ENCODE data around the gene SYTL5. TPM values are rescaled to one million over a fixed set of nuclear protein-coding genes. Genes with fewer than 3 reads are reported as not detected.

SYTL5 gene
- polyA plus RNA-seq, 3 donors, result 2.3 to 3.3 (median 2.3) TPM

DNA sequence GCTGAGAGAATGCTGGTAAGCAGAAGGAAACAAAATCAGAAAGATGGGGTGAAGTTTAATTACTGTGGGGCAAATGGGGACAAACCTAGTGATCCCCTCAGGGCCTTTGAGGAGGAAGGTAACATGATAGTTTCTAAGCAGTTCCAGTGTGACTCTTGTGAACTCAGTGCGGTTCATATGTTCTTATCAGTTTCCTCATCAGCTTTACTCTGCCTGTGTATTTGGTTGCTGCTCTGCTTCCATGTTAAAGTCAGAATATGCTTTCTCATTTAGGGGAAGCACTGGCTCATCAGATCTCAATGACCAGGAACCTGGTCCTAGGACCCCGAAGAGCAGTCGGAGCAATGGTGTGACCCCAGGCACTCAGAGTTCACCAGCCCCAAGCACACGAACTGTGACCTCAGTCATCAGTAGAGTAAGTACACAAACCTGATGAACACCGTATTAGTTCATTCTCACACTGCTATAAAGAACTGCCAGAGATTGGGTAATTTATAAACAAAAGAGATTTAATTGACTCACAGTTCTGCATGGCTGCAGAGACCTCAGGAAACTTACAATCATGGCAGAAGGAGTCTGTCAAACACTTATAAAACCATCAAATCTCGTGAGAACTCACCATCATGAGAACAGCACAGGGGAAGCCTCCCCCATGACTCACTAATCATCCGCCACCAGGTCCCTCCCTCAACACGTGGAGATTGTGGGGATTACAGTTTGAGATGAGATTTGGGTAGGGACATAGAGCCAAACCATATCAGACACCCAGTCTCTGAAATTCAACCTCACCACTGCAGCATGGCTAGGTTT is 83.0 kb downstream of the SYTL5 start:
- DNase-seq, result no peak

DNA sequence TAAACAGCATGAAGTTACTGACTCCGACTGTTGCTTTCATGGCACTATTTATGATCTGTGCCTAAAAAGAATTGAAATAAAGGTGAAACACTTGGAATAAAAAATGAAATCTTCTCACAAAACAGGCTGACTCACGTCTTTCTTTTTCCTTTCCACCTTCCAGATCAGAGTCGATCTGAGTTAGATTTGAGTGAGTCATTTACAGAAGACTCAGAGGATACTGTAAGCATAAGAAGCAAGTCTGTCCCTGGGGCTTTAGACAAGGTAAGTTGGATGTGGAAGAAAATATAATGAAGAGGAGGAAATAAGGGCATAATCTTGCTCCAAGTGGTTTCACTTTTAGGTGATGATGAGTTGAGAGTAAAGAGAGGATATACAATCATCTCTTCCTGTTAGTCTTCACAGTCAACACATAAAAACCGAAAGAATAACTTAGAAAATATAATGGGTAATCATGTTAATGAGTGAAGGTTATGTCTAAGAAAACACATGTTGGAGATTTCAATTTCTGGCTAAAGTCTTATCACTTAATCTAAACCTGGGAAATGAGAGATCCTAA is 89.7 kb downstream of the SYTL5 start:
- DNase-seq, result no peak

DNA sequence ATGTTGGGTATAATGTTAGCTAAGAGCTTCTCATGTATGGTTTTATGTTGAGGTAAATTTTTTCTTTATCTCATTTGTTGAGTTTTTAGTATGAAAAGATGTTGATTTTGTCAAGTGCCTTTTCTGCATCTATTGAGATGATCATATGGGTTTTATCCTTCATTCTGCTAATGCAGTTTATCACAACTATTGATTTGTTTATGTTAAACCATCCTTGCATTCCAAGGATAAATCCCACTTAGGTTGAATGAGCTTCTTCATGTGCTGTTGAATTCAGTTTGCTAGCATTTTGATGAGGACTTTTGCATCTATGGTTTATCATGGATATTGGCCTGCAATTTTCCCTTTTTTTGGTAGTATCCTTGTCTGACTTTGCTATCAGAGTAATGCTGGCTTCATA is 93.3 kb downstream of the SYTL5 start:
- DNase-seq, result no peak

DNA sequence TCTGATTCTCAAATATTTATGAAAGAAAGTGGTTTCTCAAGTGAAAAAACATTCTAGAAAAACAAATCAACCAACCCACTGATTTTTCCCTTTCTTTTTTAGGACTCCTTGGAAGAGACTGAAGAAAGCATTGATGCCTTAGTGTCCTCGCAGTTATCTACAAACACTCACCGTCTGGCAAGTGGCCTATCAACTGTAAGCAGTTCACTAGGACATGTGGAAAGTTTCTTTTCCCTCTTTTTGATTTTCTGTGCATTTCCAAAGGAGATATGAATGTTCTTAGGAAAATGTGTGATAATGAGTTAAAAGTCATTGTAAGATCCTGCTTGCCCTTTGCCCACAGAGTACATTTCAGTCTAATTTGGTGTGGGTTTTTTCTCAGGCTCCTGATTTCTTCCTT is 95.9 kb downstream of the SYTL5 start:
- no peak for DNase-seq

DNA sequence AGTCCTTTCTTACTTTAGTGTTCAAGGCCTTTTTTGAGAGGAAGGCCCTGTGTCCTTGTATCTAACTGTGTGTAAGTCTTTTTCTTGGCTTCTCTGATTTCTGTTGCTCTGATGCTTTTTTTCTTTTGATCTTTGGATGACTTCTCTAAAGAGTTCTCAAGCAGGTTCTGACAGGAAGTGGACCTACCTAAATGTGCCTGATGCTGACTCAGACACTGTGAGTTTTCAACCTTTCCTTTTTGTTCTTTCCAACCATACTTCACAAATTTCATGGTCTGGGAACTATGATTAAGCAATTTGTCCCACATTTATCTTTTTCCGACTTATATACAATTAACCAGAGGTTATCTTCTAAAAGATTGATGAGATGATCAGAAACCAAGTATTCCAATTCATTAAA is 96.5 kb downstream of the SYTL5 start:
- no peak for DNase-seq

DNA sequence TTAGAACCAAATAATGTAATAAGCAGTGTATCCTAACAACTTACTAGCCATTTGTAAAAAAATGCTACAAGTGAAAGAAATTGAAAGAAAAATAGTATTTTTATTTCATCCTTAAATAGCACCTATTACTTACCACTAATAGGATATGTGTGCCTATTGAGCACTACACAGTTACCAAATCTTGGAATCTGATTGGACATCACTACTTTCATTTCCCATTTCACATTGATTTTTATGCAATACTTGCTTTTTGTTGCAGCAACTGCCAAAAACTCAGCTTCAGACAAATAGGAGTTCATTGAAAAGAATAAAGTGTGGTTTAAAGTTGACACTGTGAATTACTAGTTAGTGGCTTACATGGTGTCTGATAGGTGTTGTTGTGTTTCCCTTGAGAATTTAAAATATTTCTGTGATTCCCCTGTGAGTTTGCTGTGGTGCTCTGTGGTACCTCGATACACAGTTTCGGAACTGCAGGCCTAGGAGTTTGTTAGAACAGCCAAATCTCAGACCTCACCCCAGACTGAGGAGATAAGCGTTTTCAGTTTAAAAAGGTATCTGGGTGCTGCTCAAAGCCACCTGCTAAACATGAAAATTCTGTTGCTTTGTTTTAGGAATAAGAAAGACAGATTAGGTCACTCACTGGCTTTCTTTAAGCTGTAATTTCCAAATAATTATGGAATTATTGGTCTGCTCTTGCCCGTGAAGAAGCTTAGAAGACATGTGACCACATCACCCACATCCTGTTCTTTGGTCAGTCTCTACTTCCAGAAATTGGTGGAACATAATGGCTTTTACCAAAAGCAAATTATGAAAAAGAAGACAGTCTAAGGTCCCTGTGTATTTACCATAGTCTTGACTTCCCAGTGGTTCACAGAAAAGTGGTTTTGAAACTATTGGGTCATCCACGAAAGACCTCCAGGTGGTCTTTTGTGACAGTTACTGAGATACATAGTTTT is 97.8 kb downstream of the SYTL5 start:
- no peak for DNase-seq

DNA sequence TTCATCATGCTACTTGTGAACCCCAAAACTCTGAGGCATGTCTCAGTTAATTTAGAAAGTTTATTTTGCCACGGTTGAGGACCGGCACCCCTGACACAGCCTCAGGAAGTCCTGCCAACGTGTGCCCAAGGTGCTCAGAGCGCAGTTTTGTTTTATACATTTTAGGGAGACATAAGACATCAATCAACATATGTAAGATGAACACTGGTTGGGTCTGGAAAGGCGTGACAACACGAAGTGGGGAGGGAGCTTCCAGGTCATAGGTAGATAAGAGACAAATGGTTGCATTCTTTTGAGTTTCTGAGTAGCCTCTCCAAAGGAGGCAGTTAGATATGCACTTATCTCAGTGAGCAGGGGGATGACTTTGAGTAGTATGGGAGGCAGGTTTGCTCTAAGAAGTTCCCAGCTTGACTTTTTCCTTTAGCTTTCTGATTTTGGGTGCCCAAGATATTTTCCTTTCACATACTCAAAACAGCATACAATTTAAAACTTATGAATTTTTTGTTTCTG is 98.9 kb downstream of the SYTL5 start:
- DNase-seq, result no peak

DNA sequence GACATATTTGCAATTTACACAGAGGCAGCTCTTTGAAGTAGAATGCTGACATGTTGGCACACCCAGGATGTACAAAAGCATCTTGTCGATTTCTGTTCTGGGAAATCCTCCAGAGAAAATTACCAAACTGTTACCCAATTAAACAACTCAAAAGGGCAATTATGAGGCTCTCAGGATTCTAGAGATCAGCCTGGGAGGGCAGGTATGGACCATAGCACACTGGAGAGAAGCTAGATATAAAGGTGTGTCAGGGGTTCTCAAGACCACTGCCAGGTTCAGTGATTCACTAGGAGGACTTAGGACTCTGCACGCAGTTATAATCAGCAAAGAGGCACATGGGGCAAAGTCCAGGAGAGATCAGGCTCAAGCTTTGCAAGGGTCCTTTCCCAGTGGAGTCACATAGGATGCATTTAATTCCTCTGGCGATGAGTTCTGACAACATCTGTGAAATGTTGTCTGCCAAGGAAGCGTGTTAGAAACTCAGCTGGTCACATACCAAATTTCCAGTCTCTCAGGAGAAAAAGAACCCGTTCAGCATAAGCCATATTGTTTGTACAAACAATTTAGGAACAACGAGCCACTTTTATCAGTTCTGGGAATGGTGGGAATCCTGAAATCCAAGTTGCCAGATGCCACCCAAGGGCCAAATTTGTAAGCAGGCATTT is 100.8 kb downstream of the SYTL5 start:
- no peak for DNase-seq

DNA sequence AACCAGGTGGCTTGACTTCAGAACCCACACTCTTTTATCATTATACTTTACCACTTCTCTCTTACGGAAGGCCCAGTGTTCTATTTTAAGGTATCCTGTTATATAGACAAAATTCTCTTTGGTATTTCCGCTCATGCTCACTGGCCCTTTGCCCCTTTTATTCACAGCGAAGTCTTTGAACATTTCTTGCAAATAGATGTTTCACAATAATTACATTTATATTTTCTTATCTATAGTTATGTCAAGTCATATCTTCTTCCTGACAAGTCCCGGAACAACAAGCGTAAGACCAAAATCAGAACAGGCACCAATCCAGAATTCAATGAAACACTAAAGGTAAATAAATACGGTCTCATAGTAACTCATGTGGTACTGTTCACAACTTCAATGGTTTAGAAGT is 102.0 kb downstream of the SYTL5 start:
- DNase-seq, result no peak

DNA sequence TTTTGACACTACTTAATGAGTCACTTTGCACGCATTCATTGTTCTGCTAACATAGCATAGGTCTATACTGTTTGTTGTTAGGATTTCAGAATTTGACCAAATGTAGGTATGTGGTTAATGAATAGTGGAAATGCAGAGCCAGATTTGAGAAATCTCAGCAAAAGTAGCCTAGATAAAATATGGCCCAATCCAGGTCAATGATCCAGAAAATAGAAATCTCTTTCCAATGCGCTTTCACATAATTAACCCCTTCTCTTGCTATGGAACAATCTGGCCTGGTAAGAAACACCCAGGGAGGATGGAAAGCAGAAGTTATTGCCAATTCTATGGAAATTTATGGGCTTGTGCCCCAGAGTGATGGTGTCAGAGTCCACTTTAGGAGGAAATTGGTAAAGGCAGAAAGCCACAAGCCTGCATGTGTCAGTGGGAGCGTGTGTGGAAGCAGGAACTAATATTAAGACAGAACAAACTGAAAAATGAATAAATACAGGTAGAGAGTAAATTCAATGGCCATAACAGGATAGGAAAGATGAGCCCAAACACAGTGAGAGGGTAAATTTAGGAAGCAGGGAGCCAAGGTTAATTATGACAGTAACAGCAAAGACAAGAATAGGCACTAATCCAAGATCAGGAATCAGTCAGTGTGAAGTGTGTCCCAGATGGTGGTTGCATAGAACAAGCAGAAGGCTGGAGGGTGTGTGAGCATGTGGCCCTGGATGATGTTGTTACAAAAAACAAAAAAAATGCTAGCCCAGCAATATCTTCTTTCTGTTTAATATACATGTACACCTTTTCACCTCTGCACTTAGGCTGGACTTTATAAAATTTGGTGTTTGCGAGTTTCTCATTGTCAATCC is 102.9 kb downstream of the SYTL5 start:
- DNase-seq, result no peak

DNA sequence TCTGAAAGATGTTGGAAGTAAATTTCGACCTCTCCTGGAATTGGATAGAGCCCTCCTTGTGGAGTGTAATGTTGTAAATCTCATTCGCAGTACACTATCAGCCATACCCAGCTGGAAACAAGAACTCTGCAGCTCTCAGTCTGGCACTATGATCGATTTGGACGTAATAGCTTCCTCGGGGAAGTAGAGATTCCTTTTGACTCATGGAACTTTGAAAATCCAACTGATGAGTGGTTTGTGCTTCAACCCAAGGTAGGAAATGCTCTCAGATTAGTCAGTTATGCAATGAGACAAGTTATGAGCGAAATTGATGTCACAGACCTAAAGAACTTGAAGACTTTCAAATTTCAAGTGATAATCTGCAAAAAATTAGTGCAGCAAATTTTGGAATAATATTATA is 103.9 kb downstream of the SYTL5 start:
- DNase-seq, result no peak

DNA sequence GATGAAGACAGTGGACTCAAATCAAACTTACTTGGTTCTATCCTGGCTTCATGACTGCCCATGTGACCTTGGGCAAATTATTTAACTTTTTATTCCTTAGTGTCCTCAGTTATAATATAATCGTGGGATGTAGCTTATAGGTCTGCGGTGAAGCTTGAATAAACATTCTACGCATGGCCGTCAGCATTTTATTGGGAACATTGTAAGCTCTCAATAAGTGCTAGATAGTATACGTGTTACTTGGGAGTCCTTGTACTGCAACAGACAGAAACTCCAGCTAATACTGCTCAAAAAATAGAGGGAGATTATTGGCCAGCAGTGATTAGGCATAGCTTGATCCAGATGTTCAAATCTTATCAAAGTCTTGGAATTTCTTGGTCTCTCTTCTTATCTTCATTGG is 104.8 kb downstream of the SYTL5 start:
- no peak for DNase-seq

DNA sequence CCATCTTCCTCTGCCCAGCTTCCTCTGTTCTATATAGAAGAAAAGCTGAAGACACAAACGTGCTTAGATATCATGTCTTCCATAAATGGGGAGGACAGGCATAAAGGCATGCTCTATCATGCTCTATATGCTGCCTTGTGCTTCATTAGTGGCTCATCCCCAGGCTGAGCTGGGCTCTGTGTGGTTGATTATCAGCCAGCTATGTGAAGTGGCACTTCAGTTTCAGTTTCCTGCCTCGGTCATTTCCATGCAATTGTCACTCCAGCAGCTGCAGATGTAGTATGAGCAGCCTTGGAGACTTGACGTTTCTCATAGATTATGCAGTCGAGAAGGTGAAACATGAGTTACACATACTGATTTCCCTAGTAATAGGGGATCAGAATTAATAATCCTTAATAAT is 106.2 kb downstream of the SYTL5 start:
- no peak for DNase-seq

DNA sequence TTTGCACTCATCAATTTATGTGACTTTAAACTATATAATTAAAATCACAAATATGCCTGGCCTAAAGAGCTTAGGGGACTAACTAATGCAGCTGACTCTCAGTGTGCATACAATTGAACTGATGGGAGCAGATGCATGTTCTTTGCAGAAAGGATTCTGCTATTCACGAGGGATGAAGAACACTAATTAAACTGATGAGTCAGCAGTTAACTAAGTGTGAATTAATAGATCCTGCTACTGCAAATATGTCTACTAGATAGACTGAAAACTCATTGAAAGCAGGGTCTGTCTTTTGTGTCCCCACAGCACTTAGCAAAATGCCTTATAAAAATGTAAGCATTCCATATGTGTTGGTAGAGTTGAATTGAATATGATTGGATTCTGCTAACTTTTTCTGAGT is 110.4 kb downstream of the SYTL5 start:
- DNase-seq, result no peak

DNA sequence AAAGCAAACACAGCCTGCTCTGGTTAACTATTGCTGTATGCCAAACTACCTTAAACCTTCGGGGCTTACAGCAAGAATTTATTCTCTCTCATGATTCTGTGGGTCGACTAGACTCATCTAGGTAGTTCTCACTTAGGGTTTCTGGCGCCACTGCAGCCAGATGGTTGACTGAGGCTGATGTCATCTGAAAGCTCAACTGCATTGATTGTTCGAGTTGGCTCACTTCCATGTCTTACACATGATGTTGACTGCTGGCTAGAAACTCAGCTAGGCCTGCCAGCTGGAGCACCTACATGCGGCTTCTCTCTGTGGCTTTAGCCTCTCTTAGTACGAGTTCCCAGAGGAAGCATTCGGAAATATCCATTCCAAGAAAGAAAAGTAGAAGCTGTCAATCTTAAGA is 111.1 kb downstream of the SYTL5 start:
- DNase-seq, result no peak

DNA sequence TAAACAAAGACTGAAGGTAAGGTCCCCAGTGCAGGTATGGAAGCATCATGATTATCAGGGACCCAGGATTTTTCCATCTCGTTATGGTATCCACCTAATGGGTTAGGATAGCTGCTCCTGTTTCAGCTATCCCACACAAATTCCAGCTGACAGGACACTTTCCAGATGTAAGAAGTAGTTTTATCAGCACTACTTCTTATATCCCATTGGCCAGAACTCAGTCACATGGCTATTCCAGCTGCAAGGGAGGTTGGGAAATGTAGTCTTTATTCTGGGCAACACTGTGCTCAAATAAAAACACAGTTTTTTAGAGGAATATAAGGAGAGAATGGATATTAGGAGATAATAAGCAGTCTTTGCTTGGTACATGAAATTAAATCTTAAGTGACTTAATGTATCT is 117.6 kb downstream of the SYTL5 start:
- DNase-seq, result no peak

DNA sequence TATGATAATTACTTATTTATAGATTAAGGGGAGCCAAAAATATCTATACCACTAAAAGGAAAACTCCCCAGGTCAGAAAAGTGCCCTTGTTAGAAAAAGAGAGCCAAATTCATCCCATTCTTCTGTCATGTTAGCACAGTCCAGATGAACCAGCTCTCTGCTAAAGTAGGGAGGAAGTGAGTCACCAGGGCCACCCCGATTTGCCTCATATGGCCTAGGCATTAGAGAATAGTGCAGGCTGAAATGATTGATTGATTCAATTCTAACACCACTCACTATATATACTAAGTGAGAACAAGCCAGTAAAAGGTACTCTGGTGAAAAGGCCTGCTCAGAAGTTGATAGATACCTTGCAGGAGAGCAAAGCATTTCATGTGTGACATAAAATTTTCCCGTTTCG is 119.8 kb downstream of the SYTL5 start:
- no peak for DNase-seq

DNA sequence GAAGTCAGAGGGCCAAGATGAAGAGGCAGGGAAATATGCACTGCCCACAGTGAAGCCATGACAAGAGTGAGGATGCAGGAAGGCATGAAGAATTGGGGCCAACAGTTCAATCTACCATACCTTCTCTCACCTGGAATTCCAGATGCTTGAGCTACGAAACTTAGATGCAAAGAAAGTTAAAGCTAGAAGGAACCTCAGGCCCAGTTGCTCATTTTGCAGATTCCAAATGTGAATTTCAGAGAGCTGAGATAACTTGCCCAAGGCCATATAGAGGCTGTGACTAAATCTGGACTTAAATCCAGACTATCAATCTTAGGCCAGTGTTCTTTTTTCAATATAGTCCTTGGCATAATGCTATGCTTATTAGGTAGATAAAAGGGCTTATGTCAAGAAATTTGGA is 121.6 kb downstream of the SYTL5 start:
- DNase-seq, result no peak

DNA sequence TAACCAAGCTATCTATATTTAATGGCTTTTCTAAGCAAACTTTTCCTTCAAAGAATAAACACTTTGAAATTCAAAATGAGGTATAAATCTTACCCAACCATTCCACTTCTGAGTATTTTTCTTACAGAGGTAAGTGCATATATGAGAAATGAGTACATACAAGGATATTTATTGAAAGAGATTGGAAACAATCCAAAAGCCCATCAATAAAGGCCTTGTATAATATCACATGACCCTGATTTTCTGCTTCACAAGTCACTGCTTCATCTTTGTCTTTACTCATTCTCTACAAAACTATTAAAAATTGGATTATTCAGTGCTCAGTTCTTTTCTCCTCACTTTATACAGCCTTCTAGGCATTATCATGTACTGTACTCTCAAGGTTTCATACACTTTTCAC is 123.0 kb downstream of the SYTL5 start:
- DNase-seq, result no peak

DNA sequence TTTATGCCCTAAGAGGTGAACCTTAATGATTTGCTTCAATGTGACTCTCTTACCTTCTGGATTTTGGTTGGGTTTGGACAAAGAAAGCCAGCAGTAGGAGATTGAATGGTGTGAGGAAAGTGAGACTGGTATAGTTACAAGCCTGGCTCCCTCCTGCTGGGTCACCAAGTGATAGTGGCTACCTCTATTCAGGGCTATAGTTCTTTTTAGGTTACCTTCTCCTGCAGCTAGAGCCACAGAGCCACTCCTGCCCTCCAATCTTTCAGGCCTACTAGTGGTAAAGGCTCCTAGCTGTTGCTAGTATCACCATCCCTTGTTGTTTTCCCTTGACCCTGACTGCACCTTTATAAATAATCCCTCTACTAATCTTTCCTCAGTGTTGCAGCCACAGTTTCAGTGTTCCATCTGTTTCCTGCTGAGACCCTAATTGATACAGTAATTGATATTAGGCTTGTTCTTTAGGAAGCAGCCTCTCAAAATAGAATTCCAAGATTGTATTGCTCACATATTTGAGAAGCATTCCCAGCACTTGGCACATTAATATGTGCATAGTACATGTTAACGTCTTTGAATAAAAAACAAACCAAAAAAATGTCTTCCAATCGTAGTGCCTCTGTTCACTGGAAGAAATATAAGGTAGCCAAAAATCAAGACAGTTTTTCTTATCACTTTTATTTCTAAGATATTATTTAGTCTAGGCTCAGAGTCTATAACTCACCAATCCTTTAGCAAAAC is 132.0 kb downstream of the SYTL5 start:
- no peak for DNase-seq

Measured in renal pelvis (tissue), 4 donors.